HFFc6 (cell line): Measurements from ENCODE around the gene RRAGA. TPM values are rescaled to one million over a fixed set of nuclear protein-coding genes. Genes with fewer than 3 reads are reported as not detected.

Source experiments
- DNase-seq: peaks from one replicate; pipeline ENCODE4 v3.0.0-alpha.2; 2018
- H3K27ac Mint-ChIP-seq: 2 replicates; pipeline ENCODE4 v1.8.0; 2020; ENCODE audit warnings: mild to moderate bottlenecking, mixed read lengths
- H3K27me3 Mint-ChIP-seq: 2 replicates; pipeline ENCODE4 v1.8.0; 2021; ENCODE audit warnings: mild to moderate bottlenecking, moderate library complexity, mixed read lengths; ENCODE audit not compliant: insufficient read depth
- H3K36me3 Mint-ChIP-seq: 2 replicates; pipeline ENCODE4 v1.8.0; 2021; ENCODE audit warnings: low read depth, mixed read lengths
- H3K4me1 Mint-ChIP-seq: 2 replicates; pipeline ENCODE4 v1.8.0; 2020; ENCODE audit warnings: low read depth, mixed read lengths
- H3K4me3 Mint-ChIP-seq: 2 replicates; pipeline ENCODE4 v1.8.0; 2020; ENCODE audit warnings: mild to moderate bottlenecking, moderate library complexity, mixed read lengths
- H3K9me3 Mint-ChIP-seq: 2 replicates; pipeline ENCODE4 v1.8.0; 2020; ENCODE audit warnings: mild to moderate bottlenecking, mixed read lengths
- total RNA-seq, 6 experiments: library from RNA; stranded (reverse); fragmentation: NEBNext Ultra II Directional; extraction: Animal tissue kit (Norgen Biotek cat#: 25700); gene quantifications; 2 replicates in 1 of 6; 3 replicates in 5 of 6; pipeline ENCODE4 v1.2.3, GENCODE V29; 2021
- TF ChIP-seq, protein P1 (sequence below): fragments of 200-600 bp; sonication (generic); IDR thresholded peaks from 2 replicates; pipeline ENCODE4 v1.5.0; 2021; ENCODE audit warnings: antibody characterized with exemption, mild to moderate bottlenecking

The RRAGA gene
- total RNA-seq, 6 experiments from 2014 or later, result 130 to 158 (median 148) TPM

DNA sequence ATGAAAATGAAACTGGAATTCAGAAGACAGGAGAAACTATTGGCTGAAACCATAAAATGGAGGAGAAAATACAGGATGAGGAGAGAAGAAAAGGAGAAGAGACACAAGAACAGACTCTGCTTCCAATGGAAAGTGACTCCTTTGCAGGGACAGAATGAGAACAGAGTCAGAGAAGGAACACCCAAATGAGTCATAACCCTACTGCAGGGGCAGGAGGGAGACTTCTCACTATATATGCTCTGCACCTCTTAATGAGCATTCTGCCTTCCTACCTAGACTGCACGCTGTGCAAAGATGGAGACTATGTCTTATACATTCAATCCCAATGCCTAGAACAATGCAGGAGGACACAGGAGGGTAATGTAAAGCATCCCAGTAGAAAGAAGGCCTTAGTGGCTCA is 18.3 kb upstream of the RRAGA start:
- no peaks in the 10 kb centered on the region for H3K9me3 Mint-ChIP-seq
- H3K36me3 Mint-ChIP-seq, result no peaks in the 10 kb centered on the region
- peaks cover 25% of the 10 kb centered on the region for H3K4me1 Mint-ChIP-seq
- H3K27ac Mint-ChIP-seq, result no peak overlapping the region
- no peak for DNase-seq
- H3K4me3 Mint-ChIP-seq, result no peak overlapping the region
- TF ChIP-seq, protein P1, sequence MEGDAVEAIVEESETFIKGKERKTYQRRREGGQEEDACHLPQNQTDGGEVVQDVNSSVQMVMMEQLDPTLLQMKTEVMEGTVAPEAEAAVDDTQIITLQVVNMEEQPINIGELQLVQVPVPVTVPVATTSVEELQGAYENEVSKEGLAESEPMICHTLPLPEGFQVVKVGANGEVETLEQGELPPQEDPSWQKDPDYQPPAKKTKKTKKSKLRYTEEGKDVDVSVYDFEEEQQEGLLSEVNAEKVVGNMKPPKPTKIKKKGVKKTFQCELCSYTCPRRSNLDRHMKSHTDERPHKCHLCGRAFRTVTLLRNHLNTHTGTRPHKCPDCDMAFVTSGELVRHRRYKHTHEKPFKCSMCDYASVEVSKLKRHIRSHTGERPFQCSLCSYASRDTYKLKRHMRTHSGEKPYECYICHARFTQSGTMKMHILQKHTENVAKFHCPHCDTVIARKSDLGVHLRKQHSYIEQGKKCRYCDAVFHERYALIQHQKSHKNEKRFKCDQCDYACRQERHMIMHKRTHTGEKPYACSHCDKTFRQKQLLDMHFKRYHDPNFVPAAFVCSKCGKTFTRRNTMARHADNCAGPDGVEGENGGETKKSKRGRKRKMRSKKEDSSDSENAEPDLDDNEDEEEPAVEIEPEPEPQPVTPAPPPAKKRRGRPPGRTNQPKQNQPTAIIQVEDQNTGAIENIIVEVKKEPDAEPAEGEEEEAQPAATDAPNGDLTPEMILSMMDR, result no peak
- peaks cover 9% of the 10 kb centered on the region; the same call in 1 of the 2 replicates for H3K27me3 Mint-ChIP-seq

DNA sequence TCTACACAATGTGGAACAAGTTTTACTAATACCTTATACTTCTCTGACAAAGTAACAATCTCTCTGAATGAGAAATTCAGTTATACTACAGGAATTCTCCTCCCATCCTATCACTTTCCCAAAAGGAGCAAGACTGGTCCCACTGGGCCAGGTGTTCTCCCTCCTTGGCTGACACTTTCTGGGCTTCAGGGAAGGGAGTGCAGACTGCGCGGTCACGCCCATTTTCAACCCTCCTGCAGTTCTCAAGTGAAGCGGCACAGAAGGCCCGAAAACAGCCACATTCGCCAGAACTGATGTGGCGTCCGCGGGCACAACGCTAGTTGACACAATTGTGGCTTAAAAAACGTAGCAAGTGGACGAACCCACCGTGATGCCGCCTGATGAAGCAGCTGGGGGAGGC is 16.8 kb upstream of the RRAGA start:
- TF ChIP-seq, protein P1, result no peak
- Mint-ChIP-seq H3K27ac (no peak overlapping the region), H3K4me1 (peaks cover 25% of the 10 kb centered on the region), H3K27me3 (peaks cover 11% of the 10 kb centered on the region; the same call in 1 of the 2 replicates), H3K9me3 (no peaks in the 10 kb centered on the region), H3K36me3 (no peaks in the 10 kb centered on the region), H3K4me3 (no peak overlapping the region)
- no peak for DNase-seq

DNA sequence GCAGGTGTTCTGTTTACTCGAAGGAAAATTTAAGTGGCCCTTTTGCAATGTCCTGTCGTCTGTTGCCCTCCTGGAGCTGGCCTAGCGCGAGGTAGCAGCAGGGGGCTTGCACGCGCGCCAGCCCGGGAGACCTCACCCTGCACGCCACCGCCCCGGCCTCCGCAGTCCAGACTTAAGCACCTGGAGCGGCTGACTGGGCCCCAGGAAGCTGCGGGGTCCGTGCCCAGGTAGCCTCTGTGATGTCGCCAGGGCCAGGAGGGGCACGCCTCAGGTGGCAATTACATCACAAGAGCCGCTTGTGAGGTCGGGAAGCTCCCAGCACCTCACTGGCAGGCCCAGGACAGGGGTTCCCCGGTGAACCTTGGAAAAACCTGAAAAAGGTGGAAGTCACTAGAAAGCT is 16.2 kb upstream of the RRAGA start, which contains the start of gene SAXO1:
TSS of gene SAXO1 (minus strand) at position 195 of the 400 bp plus-strand sequence. CDS start 301 bp downstream, outside the sequence.
- peaks cover 25% of the 10 kb centered on the region for H3K4me1 Mint-ChIP-seq
- TF ChIP-seq, protein P1, result no peak
- no peaks in the 10 kb centered on the region for H3K36me3 Mint-ChIP-seq
- no peaks in the 10 kb centered on the region for H3K9me3 Mint-ChIP-seq
- H3K27ac Mint-ChIP-seq, result no peak within 1 kb of the TSS
- DNase-seq, result no peak
- peaks cover 11% of the 10 kb centered on the region; the same call in 1 of the 2 replicates for H3K27me3 Mint-ChIP-seq
- no peak within 1 kb of the TSS for H3K4me3 Mint-ChIP-seq

DNA sequence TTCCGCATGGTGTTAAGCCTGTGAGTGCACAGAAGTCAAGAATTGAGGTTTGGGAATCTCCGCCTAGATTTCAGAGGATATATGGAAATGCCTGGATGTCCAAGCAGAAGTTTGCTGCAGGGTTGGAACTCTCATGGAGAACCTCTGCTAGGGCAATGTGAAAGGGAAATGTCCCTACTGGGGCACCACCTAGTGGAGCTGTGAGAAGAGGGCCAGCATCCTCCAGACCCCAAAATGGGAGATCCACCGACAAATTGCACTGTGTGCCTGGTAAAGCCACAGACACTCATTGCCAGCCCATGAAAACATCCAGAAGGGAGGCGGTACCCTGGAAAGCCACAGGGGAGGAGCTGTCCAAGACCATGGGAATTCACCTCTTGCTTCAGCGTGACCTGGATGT is 12.6 kb upstream of the RRAGA start:
- DNase-seq, result no peak
- Mint-ChIP-seq H3K9me3 (no peaks in the 10 kb centered on the region; the same call in 1 of the 2 replicates), H3K27me3 (peaks cover 11% of the 10 kb centered on the region), H3K4me3 (no peak overlapping the region), H3K4me1 (no peaks in the 10 kb centered on the region), H3K27ac (no peak overlapping the region), H3K36me3 (no peaks in the 10 kb centered on the region)
- TF ChIP-seq, protein P1, result peak; percentile 46

DNA sequence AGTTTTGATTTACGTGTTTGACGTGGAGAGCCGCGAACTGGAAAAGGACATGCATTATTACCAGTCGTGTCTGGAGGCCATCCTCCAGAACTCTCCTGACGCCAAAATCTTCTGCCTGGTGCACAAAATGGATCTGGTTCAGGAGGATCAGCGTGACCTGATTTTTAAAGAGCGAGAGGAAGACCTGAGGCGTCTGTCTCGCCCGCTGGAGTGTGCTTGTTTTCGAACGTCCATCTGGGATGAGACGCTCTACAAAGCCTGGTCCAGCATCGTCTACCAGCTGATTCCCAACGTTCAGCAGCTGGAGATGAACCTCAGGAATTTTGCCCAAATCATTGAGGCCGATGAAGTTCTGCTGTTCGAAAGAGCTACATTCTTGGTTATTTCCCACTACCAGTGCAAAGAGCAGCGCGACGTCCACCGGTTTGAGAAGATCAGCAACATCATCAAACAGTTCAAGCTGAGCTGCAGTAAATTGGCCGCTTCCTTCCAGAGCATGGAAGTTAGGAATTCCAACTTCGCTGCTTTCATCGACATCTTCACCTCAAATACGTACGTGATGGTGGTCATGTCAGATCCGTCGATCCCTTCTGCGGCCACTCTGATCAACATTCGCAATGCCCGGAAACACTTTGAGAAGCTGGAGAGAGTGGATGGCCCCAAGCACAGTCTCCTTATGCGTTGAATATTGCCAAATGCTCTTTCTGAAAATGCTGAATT is 850 bp downstream of the RRAGA start:
- Mint-ChIP-seq H3K27me3 (no peaks in the 10 kb centered on the region), H3K9me3 (no peaks in the 10 kb centered on the region), H3K4me1 (peaks cover 40% of the 10 kb centered on the region), H3K36me3 (peaks cover 16% of the 10 kb centered on the region), H3K4me3 (peak overlapping the region; percentile 93), H3K27ac (peak overlapping the region; percentile 97)
- TF ChIP-seq, protein P1, result no peak
- peak; percentile 38 for DNase-seq
